ENCODE data around the gene NHS.
A peak's percentile ranks its signal among the peaks of the same experiment; 100 is the strongest.
"Not testable (repeated sequence)": the region's sequence is repeated elsewhere in the genome, so short reads cannot be mapped to it uniquely, and the experiment has no call there.

Gene NHS

GRCh38 chrX:17550011-17550410 is 175.0 kb downstream of the NHS start:
- no peak for DNase-seq

- no peak for DNase-seq
These were observed 177.1 kb downstream of the NHS start for GRCh38 chrX:17552044-17552650.

DNA sequence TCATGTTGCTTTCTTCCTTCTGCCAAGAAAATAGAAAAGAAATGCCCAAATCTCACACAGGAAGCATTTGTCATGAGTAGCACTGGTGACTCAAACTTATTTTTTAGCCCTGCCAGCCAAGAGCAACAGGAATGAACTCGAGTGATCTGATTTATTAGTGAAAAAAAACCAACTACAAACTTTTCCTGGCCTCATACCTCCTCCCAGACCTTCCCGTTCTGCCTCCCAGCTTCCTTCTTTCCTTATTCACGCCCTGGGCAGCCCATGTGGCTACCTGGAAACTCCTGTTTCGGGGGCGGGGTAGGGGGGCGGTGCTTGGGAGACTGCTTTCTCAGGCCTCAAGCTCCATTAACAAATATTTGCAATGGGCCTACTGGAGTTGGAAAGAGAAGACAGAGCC is 178.5 kb downstream of the NHS start:
- peak; percentile 68 for DNase-seq

DNA sequence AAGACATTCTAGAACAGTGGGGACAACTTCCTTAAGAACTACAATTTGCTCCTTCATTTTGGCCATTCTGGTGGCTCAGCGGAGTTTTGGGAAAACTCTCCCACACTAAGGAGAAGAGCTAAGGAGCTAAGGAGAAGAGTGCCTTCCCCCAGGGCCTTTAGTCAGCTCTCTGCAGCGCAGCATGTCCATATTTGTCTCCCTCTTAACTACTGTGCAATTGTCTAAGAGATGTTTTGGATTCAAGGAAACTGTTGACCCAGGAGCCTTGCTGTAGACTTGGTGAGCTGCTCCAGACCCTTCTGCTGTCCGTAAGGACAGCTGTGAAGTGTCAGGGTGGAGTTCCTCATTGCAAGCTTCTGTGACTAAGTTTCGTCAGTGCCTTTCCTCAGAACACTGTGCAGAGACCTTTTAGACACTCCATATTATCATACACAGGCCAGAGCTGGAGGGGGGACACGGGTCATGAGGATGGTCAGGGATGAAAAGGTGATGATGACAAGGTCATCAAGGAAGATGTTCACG is 179.0 kb downstream of the NHS start:
- no peak for DNase-seq

DNA sequence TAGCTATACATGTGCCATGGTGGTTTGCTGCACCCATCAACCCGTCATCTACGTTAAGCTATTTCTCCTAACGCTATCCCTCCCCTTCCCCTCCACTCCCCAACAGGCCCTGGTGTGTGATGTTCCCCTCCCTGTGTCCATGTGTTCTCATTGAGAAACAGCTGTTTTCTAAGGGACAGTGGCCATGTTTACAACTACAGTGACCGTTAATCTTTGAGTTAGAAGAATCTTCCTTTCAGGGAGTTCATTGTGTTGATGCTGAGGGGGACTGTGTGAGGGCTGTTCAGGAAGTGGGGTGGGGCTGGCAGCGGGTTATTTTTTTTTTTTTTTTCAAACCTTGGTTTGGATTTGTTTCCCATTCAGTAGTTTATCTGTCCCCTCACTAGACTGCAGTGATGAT is 179.9 kb downstream of the NHS start:
- DNase-seq = no peak

DNA sequence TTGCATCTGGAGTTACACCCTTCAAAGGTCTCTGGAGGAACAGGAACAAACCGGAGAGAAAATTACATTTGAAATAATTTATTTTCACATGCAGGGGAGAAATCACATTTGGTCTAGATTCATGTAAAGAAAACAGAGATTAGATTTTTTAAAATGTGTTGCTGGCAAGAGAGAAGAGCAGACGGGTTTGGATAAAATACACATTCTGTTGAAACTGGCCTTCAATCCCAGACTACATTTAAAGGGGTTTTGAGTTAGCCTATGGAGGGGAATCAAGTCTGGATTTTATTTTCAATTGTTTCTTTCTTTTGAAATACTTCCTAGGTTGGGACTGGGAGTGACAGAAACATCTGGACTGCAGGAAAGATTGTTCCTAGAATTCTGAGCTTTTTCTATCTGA is 180.8 kb downstream of the NHS start:
- DNase-seq = no peak

DNA sequence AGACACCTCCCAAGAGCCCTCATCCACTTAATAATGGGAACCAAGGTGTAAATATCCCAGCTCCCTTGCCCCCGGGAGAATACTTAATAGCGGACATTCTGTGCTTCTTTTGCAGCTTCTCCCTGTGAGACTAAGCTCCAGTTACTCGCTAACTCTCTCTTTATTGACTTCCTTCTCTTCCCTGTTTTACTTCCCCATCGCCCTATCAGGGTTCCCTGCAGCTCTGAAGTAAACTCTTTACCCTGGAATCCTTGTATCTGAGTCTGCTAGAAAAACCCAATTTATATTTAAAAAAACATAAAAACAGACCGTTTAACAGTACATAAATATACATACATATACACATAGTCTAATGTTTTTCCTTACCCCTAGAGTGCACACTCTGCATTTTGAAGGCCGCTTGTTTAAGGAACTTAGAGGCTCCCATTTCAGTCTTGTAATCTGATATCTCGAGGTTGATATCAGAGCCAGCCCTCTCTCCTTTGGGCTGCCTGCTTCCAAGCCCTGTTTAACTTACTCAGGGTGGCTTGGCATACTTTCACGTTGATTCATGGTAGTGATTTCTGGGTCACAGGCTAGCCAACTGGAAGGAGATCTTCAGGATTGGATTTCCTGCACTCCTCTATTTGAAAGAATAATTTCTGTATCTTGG is 184.9 kb downstream of the NHS start:
- peak; percentile 88 for DNase-seq

DNA sequence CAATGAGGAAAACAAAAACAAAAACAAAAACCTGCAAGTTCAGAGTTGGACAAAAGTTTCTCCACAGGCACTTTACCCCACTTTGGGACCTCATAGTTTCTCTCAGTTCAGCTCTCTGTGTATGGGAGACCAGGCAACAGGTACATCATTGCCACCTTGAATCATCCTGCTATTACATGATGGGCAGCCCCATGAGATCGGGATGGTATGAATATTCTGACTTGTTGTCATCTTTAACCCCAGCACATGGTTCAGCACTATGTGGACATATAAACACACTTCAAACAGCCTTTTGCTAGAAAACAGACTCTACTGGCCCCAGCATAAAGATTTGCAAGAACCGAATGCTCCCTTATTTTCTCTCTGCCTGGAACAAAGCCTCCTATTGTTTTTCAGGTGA is 185.4 kb downstream of the NHS start:
- no peak for DNase-seq

DNA sequence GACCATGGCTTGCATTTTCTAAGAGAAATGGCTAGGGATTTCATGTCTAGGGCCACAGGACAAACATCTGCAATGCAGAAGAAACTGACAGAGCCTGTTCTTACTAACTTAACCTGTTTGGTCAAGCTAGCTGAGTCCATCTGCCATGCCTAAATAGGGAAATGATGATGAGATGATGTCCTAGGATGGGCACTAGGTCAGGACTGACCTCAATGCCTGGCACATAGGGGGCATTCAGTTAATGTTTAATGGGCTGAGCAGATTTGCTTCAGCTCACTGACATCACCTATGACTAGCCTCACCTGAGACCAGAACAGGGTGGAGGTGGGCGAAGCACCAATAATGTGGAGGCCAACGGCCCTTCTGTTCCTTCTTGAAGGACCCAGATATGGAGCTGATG is 188.1 kb downstream of the NHS start:
- DNase-seq = no peak

DNA sequence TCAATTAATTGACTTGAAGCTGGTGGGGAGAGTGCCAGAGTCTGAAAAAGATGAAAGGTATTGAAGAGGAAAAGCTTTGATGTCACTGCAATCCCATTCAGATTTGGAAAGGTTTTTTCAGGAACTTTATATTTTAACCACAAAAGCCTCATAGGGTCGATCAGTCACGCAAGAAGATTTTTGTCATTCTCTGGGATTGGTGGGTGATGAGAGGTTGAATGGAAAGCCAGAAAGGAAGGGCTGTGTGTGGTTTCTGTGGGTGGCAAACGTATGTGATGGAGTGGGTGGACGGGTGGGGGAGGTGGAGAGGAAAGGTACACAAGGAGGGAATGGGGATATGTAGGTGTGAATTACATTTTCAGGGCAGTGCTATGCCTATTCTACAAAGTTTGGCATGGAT is 188.5 kb downstream of the NHS start:
- DNase-seq = peak; percentile 52

- no peak for DNase-seq
These were observed 189.8 kb downstream of the NHS start for GRCh38 chrX:17564689-17565409.

GRCh38 chrX:17566740-17567139 is 191.7 kb downstream of the NHS start:
- DNase-seq = no peak

GRCh38 chrX:17567187-17567586 is 192.2 kb downstream of the NHS start:
- DNase-seq = no peak

DNA sequence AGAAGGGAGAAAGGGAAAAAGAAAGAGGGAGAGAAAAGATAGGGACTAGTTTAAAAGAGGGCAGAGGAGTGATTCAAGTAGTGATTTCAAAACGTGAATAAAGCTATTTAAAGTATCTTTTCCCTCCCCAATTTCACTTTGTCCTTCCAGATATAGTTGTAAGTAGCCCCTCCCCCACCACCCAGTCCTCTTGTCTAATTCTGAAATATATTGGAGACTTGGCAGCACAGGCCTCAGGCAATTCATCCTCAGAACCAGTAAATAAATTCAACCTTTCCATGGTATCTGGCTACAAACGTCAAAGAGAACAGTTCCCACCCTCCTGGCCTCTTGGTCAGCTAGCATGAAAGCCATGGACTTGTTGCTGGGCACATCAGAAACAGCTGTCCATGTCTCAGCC is 192.8 kb downstream of the NHS start:
- no peak for DNase-seq

GRCh38 chrX:17568804-17569203 is 193.8 kb downstream of the NHS start:
- DNase-seq = not testable (repeated sequence)

DNA sequence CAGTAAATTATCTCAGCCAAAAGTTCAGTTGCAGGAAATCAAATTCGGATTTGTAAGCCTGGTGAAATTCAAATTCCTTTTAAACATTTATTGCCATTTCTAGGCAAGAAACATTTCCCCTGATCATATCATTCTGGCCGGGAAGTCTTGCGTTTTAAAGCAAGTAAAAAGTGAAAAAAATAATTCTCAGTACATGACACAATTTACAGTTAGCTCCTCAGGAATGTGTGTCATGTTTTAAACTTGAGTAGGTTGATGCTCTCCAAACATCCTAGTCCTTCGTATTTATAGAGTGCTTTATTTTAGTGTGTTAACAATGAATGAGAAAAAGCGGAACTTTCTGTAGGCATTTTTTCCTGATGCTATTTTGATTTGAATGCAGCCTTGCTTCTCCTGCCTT is 204.0 kb downstream of the NHS start:
- peak; percentile 49 for DNase-seq

GRCh38 chrX:17580539-17581152 is 205.6 kb downstream of the NHS start:
- peak; percentile 87 for DNase-seq

DNA sequence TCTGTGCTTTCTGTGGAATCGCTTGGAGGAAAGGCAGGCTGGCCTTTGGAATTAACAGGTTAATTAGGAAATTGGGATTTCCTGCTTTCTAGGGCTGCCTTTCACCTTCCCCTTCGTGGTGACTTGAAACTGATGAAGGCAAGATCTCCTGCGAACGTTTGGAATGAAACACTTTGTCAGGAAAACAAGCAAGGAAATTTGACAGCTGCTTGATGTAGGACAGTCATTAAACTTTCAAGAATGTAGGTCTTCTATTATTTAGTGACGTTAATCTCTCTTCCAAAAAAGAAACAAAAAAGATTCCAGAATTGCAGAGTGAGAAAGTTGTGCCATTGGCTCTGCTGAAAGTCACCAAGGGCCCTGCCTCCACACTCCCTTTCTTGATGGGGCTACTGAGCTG is 206.6 kb downstream of the NHS start:
- no peak for DNase-seq

GRCh38 chrX:17584248-17584681 is 209.3 kb downstream of the NHS start:
- DNase-seq = peak; percentile 76

GRCh38 chrX:17585006-17585405 is 210.0 kb downstream of the NHS start:
- DNase-seq = no peak

DNA sequence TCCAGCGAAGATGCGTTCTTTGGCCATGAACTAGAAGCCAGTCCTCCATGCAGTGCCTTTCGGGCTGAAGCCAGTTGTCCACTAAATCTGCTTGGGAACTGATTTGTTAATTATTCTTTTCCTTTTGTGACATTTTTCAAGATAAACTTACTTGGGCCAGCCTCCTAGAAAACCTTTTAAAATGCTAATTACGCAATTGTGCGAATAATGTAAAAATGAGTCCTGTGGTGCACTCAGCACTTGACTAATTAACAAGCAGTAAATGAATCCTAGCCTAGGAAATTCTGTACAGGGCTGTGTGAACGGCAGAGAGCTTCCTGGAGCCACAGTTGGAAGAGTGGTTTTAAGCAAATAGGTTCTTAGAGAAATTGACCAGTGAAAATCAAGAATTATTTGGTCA is 212.4 kb downstream of the NHS start:
- DNase-seq = no peak

DNA sequence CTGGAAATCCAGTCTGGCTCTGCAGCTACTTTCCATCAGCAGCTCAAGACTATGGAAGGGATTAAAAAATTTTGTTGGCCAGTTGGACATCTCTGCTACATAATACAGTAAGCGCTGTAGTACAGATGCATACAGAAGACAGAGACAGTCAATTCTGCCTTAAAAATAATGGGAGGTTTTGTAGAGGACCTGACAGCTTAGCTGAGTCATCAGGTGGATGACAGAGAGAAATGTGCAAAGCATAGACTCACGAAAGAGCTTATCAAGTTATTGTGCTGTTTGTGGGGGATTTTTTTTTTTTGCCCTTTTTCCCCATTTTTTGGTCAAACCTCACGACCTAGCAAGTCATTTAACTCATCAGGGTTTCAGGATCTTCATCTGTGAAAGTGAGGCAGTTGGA is 213.3 kb downstream of the NHS start:
- DNase-seq = no peak

Data from fibroblast of skin of scalp (primary cell).